SU-DHL-6 (cell line): ENCODE data around the gene ZNF462.

Experiments
- CTCF ChIP-seq: fragments of 200-600 bp; sonication (generic); IDR thresholded peaks from one replicate; pipeline ENCODE4 v1.5.1; 2017; ENCODE audit warnings: antibody characterized with exemption, mild to moderate bottlenecking, low read length, moderate library complexity; ENCODE audit not compliant: insufficient read depth, poor library complexity, severe bottlenecking
- EZH2phosphoT487 ChIP-seq: fragments of 200-600 bp; sonication (generic), shearing (Covaris generic); conservative IDR thresholded peaks from 2 replicates; pipeline ENCODE4 v1.6.1; 2018; ENCODE audit warnings: mild to moderate bottlenecking, antibody characterized with exemption, low read length, moderate library complexity, mixed read lengths

- TF ChIP-seq EZH2phosphoT487 (no peak), CTCF (no peak)
These were observed 92.2 kb downstream of the ZNF462 start for GRCh38 chr9:106954974-106955850.
